NCI-H2227 (cell line): ENCODE data around the gene PASK.

ENCODE experiments used
- DNase-seq: peaks from one replicate; lab custom pipeline; 2025; ENCODE audit not compliant: unreplicated experiment; lab: John Stamatoyannopoulos, UW

Gene PASK

DNA sequence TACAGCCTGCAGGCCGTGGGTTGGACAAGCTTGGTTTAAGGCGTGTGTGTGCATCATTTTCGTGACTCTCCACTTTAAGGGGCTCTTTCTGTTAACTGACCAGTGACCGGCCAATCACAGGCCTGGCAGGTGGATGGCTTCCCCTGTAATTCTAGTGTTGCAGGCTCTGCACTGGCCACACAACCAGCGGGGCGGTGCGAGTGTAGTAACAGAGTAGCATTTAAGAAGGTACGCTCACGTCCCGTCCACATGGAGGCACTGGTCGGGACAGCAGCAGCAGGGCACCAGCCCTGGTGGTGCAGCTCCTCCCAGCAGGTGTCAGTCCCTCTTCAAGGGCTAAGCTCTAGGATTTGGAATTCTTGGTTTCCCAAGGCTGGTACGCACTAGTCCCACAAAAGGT, 31.2 kb upstream of the PASK start:
- DNase-seq = no peak

DNA sequence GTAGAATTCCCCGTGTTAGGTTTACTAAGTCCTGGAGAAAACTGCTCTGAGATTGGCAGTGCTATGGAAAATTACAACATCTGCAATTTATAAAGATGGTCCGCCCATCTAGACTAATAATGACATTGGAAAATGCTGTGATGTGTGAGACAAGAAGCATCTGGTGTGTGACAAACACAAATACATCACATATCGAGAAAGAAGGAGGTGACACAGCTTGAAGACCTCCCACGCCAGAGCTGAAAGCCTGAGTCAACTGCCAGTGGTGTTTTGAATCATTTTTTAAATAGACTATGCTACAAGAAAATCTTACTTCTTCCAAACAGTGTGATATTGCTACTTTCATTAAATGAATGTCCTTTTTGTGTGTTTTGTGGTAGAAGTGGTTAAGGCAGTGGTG, 30.6 kb upstream of the PASK start:
- DNase-seq = no peak

DNA sequence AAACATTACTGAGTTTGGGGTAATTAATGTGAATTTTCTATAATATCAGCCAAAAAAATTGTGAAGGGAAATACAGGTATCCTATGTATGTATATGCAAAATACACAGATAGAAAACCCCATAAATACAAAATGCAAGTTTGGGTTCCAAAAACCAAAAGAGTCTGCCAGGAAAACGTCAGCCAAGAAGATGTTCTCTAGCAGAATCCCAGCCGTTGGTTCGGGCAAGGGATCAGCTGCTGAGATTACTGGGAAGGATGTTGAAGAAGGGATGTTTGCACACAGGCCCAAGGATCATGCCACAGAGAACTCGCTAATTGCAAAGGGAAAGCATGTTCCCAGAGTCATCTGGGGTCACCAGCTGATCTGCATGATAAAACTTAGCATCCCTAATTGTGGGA, 29.7 kb upstream of the PASK start:
- no peak for DNase-seq

DNA sequence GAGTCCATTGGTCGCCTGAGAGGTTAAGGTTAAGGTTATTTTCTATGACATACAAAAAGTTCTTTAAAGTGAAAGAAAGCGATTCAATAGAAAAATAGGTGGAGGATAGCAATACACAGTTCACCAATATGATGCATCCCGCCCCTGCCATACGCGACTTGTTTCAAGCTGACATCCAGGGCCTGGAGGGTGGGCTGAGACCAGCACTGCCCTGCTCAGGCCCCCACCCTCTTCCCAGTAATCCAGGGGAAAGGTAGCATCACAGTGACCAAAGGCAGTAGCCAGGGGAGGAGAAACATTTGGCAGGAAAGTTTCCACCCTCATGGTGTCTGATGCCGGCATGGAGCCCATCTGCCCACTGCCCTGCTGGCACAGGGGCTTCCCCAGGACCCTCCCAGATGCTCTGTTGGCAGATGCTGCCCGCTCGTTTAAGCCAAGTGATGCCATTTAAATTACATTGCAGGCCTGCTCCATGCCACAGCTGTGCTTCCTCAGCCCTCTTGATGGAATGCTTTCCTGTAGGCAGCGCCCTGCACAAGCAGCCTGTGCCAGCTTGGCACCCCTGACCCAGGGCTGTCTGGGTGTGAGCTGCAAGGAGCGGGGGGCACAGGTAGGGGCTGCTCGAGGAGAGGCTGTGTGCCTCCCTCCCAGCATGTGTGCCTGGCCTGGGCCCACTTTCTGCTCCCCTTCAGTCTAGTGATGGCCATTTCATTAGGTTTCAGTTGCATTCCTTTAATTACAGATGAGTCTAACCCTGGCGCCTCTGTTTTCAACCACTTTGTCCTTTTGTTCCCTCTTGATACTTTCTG, 28.5 kb upstream of the PASK start:
- no peak for DNase-seq

DNA sequence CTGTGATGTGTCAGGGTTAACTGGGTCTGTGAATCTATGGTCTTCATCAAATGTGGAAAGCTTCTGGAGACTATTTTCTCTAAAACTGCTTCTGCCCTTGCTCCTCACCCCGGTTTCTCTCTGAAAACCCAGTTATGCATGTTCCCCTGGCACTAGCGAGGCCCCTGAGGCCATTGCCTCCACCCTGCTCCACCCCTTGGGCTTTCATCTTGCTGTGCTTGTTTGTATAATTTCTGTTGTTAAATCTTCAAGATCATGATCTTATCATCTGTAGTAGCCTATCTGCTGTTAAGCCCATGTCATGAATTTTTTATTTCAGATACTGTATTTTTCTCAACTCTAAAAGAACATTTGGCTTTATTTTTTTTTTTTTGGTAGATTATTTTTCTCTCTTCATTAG, 24.3 kb upstream of the PASK start:
- no peak for DNase-seq

DNA sequence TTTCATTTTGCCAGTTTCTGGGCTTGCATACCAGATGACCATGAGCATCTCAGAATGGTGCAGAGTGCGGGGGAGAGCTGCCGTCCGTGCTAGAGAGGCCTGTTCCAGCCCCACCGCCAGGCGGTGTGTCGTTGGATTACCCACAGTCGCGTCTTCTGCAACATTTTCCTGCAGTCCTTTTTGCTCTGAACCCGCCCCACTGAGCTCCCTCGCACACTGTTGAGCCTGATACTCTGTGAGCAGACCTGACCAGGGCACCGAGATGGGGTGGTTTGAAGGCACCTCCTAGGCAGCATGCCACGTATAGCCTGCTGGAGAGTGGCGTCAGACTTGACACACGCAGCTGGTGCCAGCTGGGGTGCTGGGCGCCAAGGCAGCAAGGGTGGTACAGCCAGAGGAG, 19.1 kb upstream of the PASK start:
- no peak for DNase-seq

DNA sequence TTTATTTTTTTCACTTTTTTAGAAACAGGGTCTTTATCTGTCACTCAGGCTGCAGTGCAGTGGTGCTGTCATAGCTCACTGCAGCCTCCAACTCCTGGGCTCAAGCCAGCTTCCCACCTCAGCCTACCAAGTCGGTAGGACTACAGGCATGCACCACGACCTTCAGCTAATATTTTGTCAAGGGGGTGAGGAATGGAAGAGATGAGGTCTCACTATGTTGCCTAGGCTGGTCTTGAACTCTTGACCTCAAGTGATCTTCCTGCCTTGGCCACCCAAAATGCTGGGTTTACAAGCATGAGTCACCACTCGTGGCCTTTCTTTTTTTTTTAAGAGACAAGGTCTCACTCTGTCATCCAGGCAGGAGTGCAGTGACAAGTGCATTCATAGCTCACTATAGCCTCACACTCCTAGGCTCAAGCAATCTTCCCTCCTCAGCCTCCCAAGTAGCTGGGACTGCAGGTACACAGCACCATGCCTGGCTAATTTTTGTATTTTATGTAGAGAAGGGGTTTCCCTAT, 14.4 kb upstream of the PASK start:
- no peak for DNase-seq

DNA sequence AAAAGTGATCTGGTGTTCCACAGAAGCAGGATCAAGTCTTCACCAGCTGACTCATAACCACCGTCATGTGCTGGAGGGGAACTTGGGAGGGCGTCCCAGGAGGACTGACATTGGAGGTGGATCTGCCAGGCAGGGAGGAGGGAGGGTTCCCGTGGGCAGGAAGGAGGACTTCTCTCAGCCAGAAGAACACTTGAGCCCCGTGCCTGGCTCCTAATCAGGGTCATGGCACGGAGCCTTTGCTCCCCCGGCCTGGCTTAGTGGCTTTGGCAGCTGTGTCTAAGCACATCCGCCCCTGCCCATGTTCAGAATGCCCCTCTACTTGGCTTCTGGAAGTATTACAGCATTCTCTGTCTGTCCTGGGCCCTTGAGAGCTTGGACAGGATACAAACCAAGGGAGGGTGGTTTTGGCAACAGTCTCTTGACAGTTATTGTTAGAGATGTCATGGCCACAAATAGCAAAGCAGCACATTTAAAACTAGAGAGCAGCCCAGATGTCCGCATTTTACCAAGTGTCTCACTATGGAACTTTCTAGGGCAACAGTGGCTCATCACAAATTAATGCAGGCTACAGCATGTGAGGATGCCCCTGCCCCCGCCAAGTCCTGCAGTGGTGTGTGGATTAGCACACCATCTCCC, 12.5 kb upstream of the PASK start:
- no peak for DNase-seq

DNA sequence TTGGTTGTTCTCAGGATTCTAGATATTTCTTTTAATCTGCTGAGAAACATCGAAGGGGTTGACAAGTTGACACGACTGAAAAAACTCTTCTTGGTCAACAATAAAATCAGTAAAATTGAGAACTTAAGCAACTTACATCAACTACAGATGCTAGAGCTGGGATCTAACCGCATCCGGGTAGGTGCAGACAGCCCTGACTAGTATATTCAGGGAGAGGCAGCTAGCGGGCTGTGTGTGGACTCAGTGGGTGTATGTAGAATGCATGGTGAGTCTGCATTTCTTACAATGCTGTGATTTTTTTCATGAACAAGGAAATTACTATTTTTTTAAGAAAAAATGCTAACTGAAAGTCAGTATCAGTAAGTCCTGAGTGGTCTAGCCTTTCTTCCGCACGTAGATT, 11.0 kb upstream of the PASK start:
- DNase-seq = no peak

DNA sequence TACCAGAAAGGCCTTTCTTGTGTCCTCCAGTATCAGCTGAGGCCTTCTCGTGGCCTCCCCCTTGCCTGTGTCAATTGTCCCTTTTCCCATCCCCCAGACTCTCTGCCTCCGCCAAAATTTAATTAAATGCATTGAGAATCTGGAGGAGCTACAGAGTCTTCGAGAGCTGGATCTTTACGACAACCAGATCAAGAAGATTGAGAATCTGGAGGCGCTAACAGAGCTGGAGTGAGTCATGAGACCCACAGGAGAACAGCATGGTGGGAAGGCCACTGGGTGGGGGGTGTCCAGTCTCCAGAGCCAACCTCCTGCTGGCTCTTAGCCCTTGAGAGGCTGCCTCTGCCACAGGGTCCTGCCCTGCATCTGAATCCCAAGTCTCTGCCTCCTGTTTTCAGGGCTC, 9.8 kb upstream of the PASK start:
- no peak for DNase-seq

DNA sequence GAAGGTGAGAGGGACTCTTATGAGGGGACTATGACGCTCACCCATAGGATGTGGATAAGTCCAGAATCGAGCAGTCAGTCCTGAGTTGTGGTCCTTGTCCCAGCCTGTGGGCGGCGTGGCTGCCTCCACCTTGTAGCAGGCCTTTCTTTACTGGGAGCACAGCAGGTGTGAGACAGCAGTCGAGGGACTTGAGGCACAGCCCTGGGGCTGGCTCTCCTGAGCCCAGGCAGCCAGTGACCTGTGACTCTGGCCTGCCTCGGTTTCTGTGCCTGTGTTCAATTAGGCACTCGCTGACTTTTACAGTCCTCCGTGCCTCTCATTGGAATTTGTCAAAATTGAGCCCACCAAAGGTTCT, 9.3 kb upstream of the PASK start:
- DNase-seq = no peak

DNA sequence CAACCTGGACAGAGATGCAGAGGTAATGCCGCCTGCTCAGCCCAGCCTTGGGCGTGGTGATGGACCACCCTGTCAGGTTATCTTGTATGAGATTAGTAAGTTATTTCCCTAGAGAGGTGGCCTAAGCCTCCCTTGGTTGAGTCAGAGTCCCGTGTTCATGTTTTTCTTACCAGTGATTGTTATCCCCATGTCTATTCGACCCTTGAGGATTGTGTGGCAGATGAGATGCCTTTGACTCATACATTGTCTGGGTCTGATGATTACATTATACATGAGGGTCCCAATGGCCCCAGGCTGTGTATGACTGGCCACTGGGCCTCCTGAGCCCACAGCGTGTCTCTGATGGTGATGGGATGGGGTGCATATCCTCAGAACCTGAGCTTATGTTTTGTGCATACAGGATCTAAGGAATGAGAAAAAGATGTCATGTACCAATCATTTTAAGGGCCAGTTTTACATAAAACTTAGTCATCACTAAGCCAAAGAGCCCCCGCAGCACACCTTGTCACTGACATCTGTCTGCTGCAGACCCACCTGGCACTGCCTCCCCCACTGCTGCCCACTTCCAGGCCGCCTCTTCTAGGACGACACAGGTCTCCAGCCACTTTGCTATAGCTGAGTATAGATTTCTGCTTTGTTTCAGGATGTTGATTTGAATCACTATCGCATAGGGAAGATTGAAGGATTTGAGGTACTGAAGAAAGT, 8.7 kb upstream of the PASK start:
- no peak for DNase-seq

DNA sequence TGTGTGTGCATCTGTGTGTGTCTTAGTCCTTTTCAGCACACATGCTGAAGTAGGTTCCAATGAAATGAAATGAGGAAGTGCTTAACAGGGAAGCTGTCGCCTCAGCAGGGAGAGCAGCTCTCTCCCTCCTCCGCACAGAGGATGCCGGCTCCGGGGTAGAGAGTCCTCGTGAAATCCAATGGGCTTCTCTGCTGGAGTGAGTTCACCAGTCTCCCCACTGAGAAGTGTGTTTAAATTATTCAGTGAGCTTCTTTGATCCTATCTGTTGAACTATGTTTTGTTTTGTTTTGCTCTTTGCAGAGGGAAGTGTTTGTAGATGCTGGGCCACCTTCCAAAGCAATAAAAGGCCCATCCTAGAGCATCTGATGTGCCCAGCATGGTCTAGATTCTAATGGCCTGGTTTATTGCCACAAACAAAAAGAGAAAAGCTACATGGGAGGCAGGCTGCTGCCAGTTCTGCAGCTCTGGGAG, 7.7 kb upstream of the PASK start:
- DNase-seq = no peak

DNA sequence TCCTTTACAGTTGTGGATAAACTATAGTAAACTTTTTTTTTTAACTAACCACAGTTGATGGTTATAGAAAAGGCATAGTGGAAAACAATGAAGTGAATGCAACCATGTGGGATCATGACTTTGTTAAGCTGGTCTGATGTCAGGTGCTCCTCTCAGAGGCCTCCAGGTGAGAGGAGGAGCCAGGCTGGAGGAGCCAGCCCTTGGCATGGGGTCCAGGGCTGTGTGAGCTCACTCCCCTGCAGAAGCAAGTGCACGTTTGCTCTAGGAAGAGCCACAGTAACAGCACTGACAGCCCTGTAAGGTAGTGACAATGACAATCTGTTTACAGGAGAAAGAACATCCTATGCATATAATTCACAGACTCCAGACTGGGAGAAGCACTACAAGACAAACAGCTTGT, 6.7 kb upstream of the PASK start:
- DNase-seq = no peak

DNA sequence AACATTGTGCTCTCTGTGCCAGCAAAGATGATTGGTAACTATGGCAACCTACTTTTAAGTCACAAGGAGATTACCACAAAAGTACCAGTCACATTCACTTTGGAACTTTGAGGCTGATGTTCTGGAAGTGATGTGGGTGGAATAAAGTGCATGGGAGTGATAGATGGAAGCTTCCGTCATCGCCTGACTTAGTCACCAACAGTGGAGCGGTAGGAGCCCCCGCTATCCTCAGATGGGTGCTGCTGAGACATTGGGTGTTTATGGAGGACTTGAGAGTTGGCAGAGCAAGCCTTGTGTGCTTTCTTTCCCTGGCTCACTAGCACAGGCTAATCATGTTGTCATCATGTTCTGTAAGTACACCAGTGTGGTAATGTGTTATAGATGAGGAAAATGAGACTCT, 5.6 kb upstream of the PASK start:
- no peak for DNase-seq

DNA sequence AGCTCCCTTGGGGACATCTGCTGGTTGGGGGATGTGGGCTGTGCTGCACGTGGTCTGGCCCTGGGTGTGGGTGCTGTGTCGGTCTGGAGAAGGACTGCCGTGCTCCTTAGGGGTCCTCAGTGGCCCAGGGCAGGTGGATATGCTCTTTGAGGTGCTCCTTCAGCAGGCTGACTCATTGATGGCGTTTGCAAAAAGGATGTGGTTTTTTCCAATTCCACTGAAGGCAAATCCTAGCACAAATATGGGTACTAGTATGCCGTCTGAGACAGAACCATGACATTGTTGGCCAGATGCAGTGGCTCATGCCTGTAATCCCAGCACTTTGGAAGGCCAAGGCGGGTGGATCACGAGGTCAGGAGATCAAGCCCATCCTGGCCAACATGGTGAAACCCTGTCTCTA, 4.3 kb upstream of the PASK start:
- no peak for DNase-seq

DNA sequence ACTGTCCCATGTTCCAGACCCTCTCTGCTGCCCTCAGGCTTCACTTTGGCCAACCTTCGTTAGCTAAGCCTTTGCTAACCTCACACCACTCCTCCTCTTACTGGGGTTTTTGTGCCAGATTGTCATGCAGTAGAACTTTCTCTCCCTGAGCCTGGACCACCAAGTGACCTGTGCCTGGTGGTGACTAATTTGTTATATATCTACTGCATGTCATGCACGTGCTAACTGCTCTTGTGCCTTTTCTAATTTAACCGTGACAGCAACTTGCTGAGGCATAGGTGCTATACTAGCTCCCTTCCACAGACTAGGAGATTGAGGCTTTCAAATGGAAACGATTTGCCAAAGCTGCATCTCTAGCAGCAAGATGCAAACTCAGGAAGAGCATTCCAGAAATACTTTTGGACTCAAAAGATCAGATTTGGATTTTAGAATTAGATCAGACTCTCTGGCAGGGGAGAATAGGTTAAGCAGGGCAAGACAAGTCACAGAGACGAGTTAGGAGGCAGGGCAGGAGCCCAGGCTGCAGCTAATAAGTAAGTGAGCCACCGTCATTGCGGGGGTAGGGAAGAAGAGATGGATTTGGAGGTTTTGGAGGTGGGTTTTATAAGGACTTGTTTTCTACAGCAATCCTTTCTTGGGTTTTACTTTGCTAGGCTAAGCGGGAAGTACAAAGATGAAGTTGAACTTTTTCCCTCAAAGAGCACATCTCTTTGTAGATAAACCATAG, 2.8 kb upstream of the PASK start:
- no peak for DNase-seq

DNA sequence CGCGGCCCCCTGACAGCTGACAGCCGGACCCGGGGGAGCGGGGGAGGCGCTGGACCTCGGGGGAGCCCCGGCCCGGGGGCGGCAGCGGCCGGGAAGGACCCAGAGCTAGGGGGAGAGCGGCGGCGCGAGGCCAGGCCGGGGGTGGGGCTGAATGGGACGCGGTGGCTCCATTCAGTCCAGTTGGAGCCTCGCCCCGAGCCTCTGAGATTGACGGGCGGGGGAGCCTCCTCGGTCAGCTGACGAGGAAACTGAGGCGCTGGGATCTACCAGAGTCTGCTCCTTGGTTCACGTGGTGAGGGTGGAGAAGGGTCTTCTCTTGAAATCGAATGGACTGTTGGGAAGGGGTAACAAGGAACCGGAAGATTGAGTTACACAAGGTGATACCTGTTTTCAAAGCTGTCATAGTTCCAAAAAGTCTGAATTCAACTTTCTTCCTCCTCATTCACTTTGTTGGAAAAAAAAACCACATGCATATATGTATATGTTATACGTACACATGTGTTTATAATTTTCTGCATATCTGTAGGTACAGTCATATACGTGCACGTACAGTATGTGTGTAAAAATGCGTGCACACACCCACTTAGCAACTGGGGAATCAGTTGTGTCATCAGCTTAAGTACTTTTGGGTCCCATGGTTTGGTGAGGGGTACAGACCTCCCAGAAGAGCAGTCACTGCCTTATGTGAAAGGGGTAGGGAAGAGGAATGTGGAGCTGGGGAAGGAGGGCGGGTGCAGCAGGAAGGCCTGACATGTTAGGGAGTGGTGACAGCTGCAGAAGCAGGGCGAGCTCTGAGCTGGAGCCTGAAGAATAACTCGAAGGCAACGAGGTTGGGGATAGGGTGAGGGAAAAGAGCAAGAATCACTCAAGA, 1.6 kb upstream of the PASK start:
- DNase-seq = no peak

DNA sequence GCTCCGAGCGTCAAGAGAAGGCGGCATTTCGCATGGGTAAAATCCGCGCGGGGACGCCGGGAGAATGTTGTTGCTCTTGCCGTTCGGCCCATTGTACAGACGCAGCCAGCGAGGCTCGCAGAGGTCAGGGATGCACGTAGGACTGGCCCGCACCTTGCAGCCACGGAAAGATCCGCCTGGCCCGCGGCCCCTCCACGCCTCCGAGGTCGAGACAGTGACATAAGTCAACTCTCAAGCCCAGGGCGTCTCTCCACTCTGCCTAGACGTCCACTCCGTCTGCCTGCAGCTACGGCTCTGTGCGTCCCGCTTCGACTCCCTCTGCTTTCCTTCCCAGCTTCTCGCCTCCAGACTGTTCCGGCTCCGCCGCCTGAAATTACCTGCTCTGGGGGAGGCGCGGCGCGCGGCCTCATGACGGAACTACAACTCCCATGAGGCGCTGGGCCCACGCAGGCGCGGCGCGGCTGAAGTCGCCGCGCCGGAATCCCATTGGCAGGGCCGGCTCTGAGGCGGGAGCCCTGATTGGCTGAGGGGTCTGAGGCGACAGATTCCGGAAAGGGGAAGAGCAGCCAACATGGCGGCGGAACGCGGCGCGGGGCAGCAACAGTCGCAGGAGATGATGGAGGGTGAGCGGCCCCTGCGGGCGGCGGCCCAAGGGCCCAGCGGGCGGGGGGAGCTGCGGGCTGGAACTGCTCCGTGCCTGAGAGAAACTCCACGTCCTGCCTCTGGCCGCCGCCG, 820 bp upstream of the PASK start, which contains the start of gene PPP1R7:
Gene PPP1R7 (plus strand): TSS at position 543 of the 735 bp plus-strand sequence. CDS start 29 bp downstream, at position 572.
- DNase-seq = peak; percentile 97

DNA sequence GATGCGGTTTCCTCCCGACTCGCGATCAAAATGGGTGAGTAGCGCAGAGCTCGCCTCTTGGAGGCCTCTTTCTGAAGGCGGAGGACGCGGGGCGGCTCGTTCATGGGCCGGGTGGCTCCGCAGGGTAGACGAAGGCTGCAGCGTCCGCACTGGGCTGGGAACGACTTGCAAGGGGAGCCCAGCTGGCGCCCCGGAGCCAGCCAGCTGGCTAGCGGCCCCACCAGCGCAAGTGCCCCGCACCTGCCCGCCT, 328 bp upstream of the PASK start:
- DNase-seq = no peak
